Measurements from ENCODE around the gene RBM39.

GRCh38 chr20:35739294-35740163, 2.5 kb downstream of the RBM39 start:
- TF ChIP-seq CTCF (IDR thresholded peaks at IDR 0.05), result no peak
- no peak for TF ChIP-seq POLR2A (IDR thresholded peaks at IDR 0.05)
- TF ChIP-seq EP300 (IDR thresholded peaks at IDR 0.05), result no peak
